Mesothelial cell of epicardium (in vitro differentiated cells): Measurements from ENCODE around the gene AP4S1. TPM values are rescaled to one million over a fixed set of nuclear protein-coding genes. Genes with fewer than 3 reads are reported as not detected.

Experiments
- DNase-seq, 2 experiments: peaks; one replicate each; pipeline ENCODE4 v3.0.0; 2021; ENCODE audit warnings: low spot score in 2 of 2; ENCODE audit not compliant: unreplicated experiment in 2 of 2
- H3K27ac Mint-ChIP-seq: 2 replicates; pipeline ENCODE4 v1.8.0; 2021; ENCODE audit warnings: mixed read lengths
- H3K27me3 Mint-ChIP-seq: 2 replicates; pipeline ENCODE4 v1.8.0; 2021; ENCODE audit warnings: low read depth, mixed read lengths
- H3K36me3 Mint-ChIP-seq: 2 replicates; pipeline ENCODE4 v1.8.0; 2021; ENCODE audit warnings: mixed read lengths
- H3K4me1 Mint-ChIP-seq: 2 replicates; pipeline ENCODE4 v1.8.0; 2021; ENCODE audit warnings: mixed read lengths
- H3K4me3 Mint-ChIP-seq: 2 replicates; pipeline ENCODE4 v1.8.0; 2021; ENCODE audit warnings: mild to moderate bottlenecking, moderate library complexity, mixed read lengths
- H3K9me3 Mint-ChIP-seq: 2 replicates; pipeline ENCODE4 v1.8.0; 2021; ENCODE audit warnings: mixed read lengths
- CTCF ChIP-seq: fragments of 200-600 bp; sonication (generic); IDR thresholded peaks from one replicate; pipeline ENCODE4 v1.5.0; 2021; ENCODE audit warnings: antibody characterized with exemption; ENCODE audit not compliant: unreplicated experiment
- total RNA-seq: library from RNA; stranded (reverse); gene quantifications from 3 replicates; pipeline ENCODE4 v1.2.1, GENCODE V29; 2021

The AP4S1 gene
- total RNA-seq, 1 donor from 2014 or later, result 10.4 TPM

DNA sequence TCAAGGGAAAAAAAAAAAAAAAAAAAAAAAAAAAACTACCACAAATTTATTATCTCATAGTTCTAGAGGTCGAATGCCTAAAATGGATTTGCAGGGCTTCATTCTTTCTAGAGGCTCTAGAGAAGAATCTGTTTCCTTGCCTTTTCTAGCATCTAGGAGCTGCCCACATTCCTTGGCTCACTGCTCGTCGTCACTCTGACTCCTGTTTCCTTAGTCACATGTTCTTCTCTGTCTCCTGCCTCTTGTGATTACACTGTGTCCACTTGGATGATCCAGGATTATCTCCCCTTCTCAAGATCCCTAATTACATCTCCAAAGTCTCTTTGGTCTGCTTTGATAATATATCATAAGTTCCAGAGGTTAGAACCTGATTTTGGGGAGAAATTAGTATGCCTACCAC is 93.4 kb downstream of the AP4S1 start:
- H3K27ac Mint-ChIP-seq, result no peak overlapping the region
- no peak for TF ChIP-seq CTCF
- no peak for DNase-seq
- H3K4me1 Mint-ChIP-seq, result no peaks in the 10 kb centered on the region
- peaks cover 52% of the 10 kb centered on the region for H3K36me3 Mint-ChIP-seq
- H3K27me3 Mint-ChIP-seq, result no peaks in the 10 kb centered on the region
- H3K9me3 Mint-ChIP-seq, result no peaks in the 10 kb centered on the region
- H3K4me3 Mint-ChIP-seq, result no peak overlapping the region

GRCh38 chr14:31122098-31122611 is 96.7 kb downstream of the AP4S1 start:
- Mint-ChIP-seq H3K27ac (no peak overlapping the region), H3K36me3 (peaks cover 38% of the 10 kb centered on the region), H3K9me3 (no peaks in the 10 kb centered on the region)

GRCh38 chr14:31122921-31123320 is 97.5 kb downstream of the AP4S1 start:
- no peak for DNase-seq
- no peak overlapping the region for H3K4me3 Mint-ChIP-seq
- no peak for TF ChIP-seq CTCF
- H3K4me1 Mint-ChIP-seq, result no peaks in the 10 kb centered on the region
- H3K27me3 Mint-ChIP-seq, result no peaks in the 10 kb centered on the region
- no peak overlapping the region for H3K27ac Mint-ChIP-seq
- H3K36me3 Mint-ChIP-seq, result peaks cover 37% of the 10 kb centered on the region
- no peaks in the 10 kb centered on the region for H3K9me3 Mint-ChIP-seq

More at GRCh38 chr14:31122098-31122611, 96.7 kb downstream of the AP4S1 start:
- Mint-ChIP-seq H3K27me3 (no peaks in the 10 kb centered on the region), H3K4me3 (no peak overlapping the region), H3K4me1 (no peaks in the 10 kb centered on the region)
- TF ChIP-seq CTCF, result no peak
- DNase-seq, result no peak

DNA sequence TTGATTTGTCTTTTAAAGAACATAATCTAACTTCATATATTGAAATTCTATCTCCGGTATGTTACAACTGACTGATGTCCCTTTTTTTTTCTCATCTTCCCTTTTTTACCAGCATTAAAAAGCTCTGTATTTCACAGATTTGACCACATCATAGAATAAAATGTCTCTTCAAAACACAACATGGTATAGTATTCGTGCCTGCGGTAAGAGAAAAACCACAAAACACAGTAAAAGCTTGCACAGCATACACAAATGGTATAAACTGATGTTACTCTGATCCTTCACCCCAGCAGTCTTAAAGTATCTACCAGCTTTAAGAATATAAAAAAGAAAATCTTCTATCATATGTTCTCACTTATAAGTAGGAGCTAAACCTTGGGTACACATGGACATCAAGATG is 98.7 kb downstream of the AP4S1 start:
- DNase-seq, result no peak
- H3K27ac Mint-ChIP-seq, result no peak overlapping the region
- H3K27me3 Mint-ChIP-seq, result no peaks in the 10 kb centered on the region
- H3K9me3 Mint-ChIP-seq, result no peaks in the 10 kb centered on the region
- TF ChIP-seq CTCF, result no peak
- H3K4me1 Mint-ChIP-seq, result no peaks in the 10 kb centered on the region
- H3K36me3 Mint-ChIP-seq, result peaks cover 36% of the 10 kb centered on the region
- no peak overlapping the region for H3K4me3 Mint-ChIP-seq

DNA sequence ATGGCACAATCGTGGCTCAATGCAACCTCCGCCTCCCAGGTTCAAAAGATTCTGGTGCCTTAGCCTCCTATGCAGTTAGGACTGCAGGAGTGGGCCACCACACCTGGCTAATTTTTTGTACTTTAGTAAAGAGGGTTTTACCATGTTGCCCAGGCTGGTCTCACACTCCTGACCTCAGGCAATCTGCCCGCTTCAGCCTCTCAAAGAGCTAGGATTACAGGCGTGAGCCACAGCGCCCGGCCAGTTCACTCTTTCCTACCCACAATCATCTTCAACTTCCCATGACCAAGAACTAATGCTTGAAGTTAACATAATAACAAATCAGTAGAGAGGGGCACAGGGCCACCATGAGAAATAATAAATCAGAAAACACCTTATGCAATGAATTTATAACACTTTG is 99.8 kb downstream of the AP4S1 start:
- no peak for TF ChIP-seq CTCF
- H3K4me1 Mint-ChIP-seq, result no peaks in the 10 kb centered on the region
- no peak for DNase-seq
- no peaks in the 10 kb centered on the region for H3K27me3 Mint-ChIP-seq
- no peak overlapping the region for H3K27ac Mint-ChIP-seq
- no peak overlapping the region for H3K4me3 Mint-ChIP-seq
- H3K9me3 Mint-ChIP-seq, result no peaks in the 10 kb centered on the region
- H3K36me3 Mint-ChIP-seq, result peaks cover 33% of the 10 kb centered on the region

DNA sequence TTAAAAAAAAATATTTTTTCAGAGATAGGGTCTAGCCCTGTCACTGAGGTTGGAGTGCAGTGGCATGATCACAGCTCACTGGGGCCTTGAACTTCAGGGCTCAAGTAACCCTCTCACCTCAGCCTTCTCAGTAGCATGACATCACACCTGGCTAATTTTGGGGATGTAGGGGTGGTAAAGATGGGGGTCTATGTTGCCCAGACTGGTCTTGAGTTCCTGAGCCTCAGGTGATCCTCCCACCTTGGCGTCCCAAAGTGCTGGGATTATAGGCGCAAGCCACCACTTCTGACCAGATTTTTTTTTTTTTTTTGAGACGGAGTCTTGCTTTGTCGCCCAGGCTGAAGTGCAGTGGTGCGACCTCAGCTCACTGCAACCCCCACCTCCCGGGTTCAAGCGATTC is 101.2 kb downstream of the AP4S1 start:
- no peak for DNase-seq
- H3K36me3 Mint-ChIP-seq, result peaks cover 30% of the 10 kb centered on the region
- no peak for TF ChIP-seq CTCF
- no peak overlapping the region for H3K4me3 Mint-ChIP-seq
- no peaks in the 10 kb centered on the region for H3K4me1 Mint-ChIP-seq
- no peaks in the 10 kb centered on the region for H3K9me3 Mint-ChIP-seq
- no peaks in the 10 kb centered on the region for H3K27me3 Mint-ChIP-seq
- no peak overlapping the region for H3K27ac Mint-ChIP-seq
